HCT116 (cell line): ENCODE measurements around the gene SLAMF7. TPM values are rescaled to one million over a fixed set of nuclear protein-coding genes. Genes with fewer than 3 reads are reported as not detected.

Experiments
- ATAC-seq: fragments of 200-7000 bp; cut with Tn5 transposase; 2 replicates; pipeline ENCODE4 v1.9.1; 2020; ENCODE audit warnings: mild to moderate bottlenecking, moderate library complexity
- BruUV-seq: library from RNA; stranded (reverse); fragments of 400-500 nt; replicated peaks from 2 replicates; lab custom pipeline; 2021; lab: Mats Ljungman, UMichigan
- CTCF ChIA-PET: fragments of 300-600 bp; sonication (Branson Sonifier 250); formaldehyde crosslinking; loops from one replicate; lab custom pipeline; 2021; ENCODE audit warnings: antibody characterized with exemption; lab: Charles Lee
- POLR2A ChIA-PET: fragments of 300-600, 350-600 bp; sonication (Branson Sonifier 250); formaldehyde crosslinking; loops from one replicate; lab custom pipeline; 2021; ENCODE audit warnings: antibody characterized with exemption; lab: Charles Lee
- RAD21 ChIA-PET, 2 experiments: fragments of 300-600 bp; sonication (Branson Sonifier 250); formaldehyde crosslinking; loops; one replicate each; lab custom pipeline; 2023; ENCODE audit warnings: low total read pairs in 2 of 2; ENCODE audit not compliant: uncharacterized antibody in 2 of 2, unreplicated experiment in 2 of 2, low non-redundant PET in 1 of 2; lab: Charles Lee
- DNase-seq: peaks from one replicate; pipeline ENCODE4 v3.0.0-alpha.2; 2010; ENCODE audit warnings: low read depth, low spot score
- H2AFZ ChIP-seq: fragments of 200-600 bp; shearing (Covaris generic), sonication (generic); 2 replicates; pipeline ENCODE4 v1.6.1; 2017; ENCODE audit warnings: low read depth, mixed run types, mixed read lengths, antibody characterized with exemption, low read length; ENCODE audit not compliant: poor library complexity, severe bottlenecking
- H3K27ac ChIP-seq: 2 replicates; pipeline ENCODE4 v1.5.1; 2012; ENCODE audit warnings: low read depth, low read length
- H3K27me3 ChIP-seq: fragments of 200-600 bp; sonication (generic); 2 replicates; pipeline ENCODE4 v1.6.1; 2016; ENCODE audit warnings: mixed run types, low read length, mixed read lengths; ENCODE audit not compliant: insufficient read depth
- H3K36me3 ChIP-seq, 2 experiments: fragments of 200-500 bp in 1 of 2; fragments of 200-600 bp in 1 of 2; sonication (Bioruptor generic) in 1 of 2; sonication (generic) in 1 of 2; 2 replicates each; pipeline versions ENCODE4 v1.5.1 to v1.6.1; 2014 to 2016; ENCODE audit warnings: low read length in 2 of 2, inconsistent platforms in 1 of 2, mixed read lengths in 1 of 2, mixed run types in 1 of 2; ENCODE audit not compliant: insufficient read depth in 2 of 2, control insufficient read depth in 1 of 2
- H3K4me1 ChIP-seq, 2 experiments: fragments of 200-600 bp in 1 of 2; sonication (generic) in 1 of 2; 2 replicates each; pipeline versions ENCODE4 v1.5.1 to v1.6.1; 2012 to 2017; ENCODE audit warnings: low read length in 2 of 2, inconsistent platforms in 1 of 2, mild to moderate bottlenecking in 1 of 2, mixed read lengths in 1 of 2, mixed run types in 1 of 2, moderate library complexity in 1 of 2; ENCODE audit not compliant: insufficient read depth in 2 of 2, control insufficient read depth in 1 of 2
- H3K4me2 ChIP-seq: fragments of 200-600 bp; sonication (generic); 2 replicates; pipeline ENCODE4 v1.6.1; 2017; ENCODE audit warnings: mixed run types, low read length, mixed read lengths
- H3K4me3 ChIP-seq, 2 experiments: fragments of 200-600 bp in 1 of 2; sonication (generic) in 1 of 2; replicated peaks in 1 of 2; 2 replicates each; pipeline ENCODE4 v1.5.1; 2011 to 2016; ENCODE audit warnings: low read length in 2 of 2, control low read depth in 1 of 2, low read depth in 1 of 2, mild to moderate bottlenecking in 1 of 2, mixed read lengths in 1 of 2, mixed run types in 1 of 2
- H3K79me2 ChIP-seq: fragments of 200-600 bp; sonication (generic); 2 replicates; pipeline ENCODE4 v1.6.1; 2017; ENCODE audit warnings: mild to moderate bottlenecking, mixed run types, low read length, moderate library complexity, mixed read lengths; ENCODE audit not compliant: insufficient read depth
- H3K9ac ChIP-seq: fragments of 200-600 bp; sonication (generic); 2 replicates; pipeline ENCODE4 v1.6.1; 2016; ENCODE audit warnings: low read length, mixed read lengths
- H3K9me2 ChIP-seq: fragments of 200-600 bp; sonication (generic), shearing (Covaris generic); 2 replicates; pipeline ENCODE4 v1.6.1; 2017; ENCODE audit warnings: mixed run types, mild to moderate bottlenecking, moderate library complexity; ENCODE audit not compliant: insufficient read depth
- H3K9me3 ChIP-seq, 2 experiments: fragments of 200-500 bp in 1 of 2; fragments of 200-600 bp in 1 of 2; sonication (Bioruptor generic) in 1 of 2; sonication (generic) in 1 of 2; 2 replicates each; pipeline ENCODE4 v1.6.1; 2014 to 2017; ENCODE audit warnings: low read length in 2 of 2, mixed read lengths in 2 of 2, inconsistent platforms in 1 of 2, low read depth in 1 of 2, mild to moderate bottlenecking in 1 of 2, mixed run types in 1 of 2, moderate library complexity in 1 of 2; ENCODE audit not compliant: control insufficient read depth in 1 of 2, insufficient read depth in 1 of 2
- H4K20me1 ChIP-seq: fragments of 200-600 bp; sonication (generic), shearing (Covaris generic); 2 replicates; pipeline ENCODE4 v1.6.1; 2017; ENCODE audit warnings: mixed run types, mild to moderate bottlenecking, moderate library complexity; ENCODE audit not compliant: insufficient read depth
- EZH2phosphoT487 ChIP-seq: fragments of 200-600 bp; IDR thresholded peaks from 2 replicates; pipeline ENCODE4 v1.6.1; 2018; ENCODE audit warnings: antibody characterized with exemption, borderline replicate concordance
- FOSL1 ChIP-seq: IDR thresholded peaks from 2 replicates; pipeline ENCODE4 v1.6.1; 2012; ENCODE audit warnings: low read depth
- RAD21 ChIP-seq: IDR thresholded peaks from 2 replicates; pipeline ENCODE4 v1.6.1; 2012; ENCODE audit warnings: low read depth, mild to moderate bottlenecking
- SIN3A ChIP-seq: IDR thresholded peaks from 2 replicates; pipeline ENCODE4 v1.6.1; 2012; ENCODE audit warnings: low read depth
- TCF7L2 ChIP-seq: IDR thresholded peaks from 2 replicates; pipeline ENCODE4 v1.7.0; 2011; ENCODE audit warnings: borderline replicate concordance, inconsistent platforms; ENCODE audit not compliant: insufficient read depth, insufficient read length; ENCODE audit errors: extremely low read depth
- ZNF274 ChIP-seq: fragments of 200-500 bp; sonication (Bioruptor generic); IDR thresholded peaks from 2 replicates; pipeline ENCODE4 v1.6.1; 2014; ENCODE audit warnings: mild to moderate bottlenecking, low read depth, low read length, inconsistent platforms
- intact Hi-C: fragments of 100-400 bp; cut with micrococcal nuclease; formaldehyde crosslinking; loops from 2 replicates; pipeline ENCODE4 v1.10.0; 2022
- total RNA-seq: library from RNA; stranded (reverse); gene quantifications from one replicate; pipeline ENCODE4 v1.2.1, GENCODE V29; 2021; ENCODE audit not compliant: unreplicated experiment
- TF ChIP-seq, protein P1 (sequence below): IDR thresholded peaks from 2 replicates; pipeline ENCODE4 v1.6.1; 2012
- TF ChIP-seq, protein P2 (sequence below): IDR thresholded peaks from 2 replicates; pipeline ENCODE4 v1.6.1; 2012; ENCODE audit warnings: low read depth

The SLAMF7 gene
- total RNA-seq, 1 experiment from 2014 or later: 0.34 TPM

DNA sequence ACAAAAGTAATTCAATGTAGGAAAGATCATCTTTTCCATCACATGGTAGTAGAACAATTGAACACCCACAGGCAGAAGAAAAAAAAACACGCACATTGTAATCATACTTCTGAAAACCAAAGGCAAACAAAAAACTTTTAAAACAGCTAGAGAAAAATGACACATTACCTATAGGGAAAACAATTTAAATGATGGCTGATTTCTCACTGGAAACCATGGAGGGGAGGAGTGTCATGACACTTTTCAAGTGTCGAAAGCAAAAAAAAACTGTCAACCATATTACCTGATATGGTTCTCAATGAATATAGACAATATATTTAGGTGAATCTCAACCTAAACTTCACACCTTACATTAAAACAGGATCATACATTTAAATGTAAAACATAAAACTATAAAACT lies 776 bp upstream of the SLAMF7 start:
- no peak overlapping the region for H3K4me2 ChIP-seq
- H3K9me2 ChIP-seq: no peaks in the 10 kb centered on the region
- ChIA-PET POLR2A (no interaction called here), RAD21 (no interaction called here), CTCF (interaction anchor here (0.9 to 1.1 kb wide), 3 partner anchors 9 to 23 kb away, joined by 3 read pairs; no protein-coding TSS in a partner anchor)
- no peak for ATAC-seq
- BruUV-seq: no TSS peak
- H4K20me1 ChIP-seq: no peaks in the 10 kb centered on the region
- DNase-seq: no peak
- no peak overlapping the region for H3K9ac ChIP-seq
- H2AFZ ChIP-seq: no peak overlapping the region
- H3K4me3 ChIP-seq: no peak overlapping the region
- peaks cover 0 to 5% of the 10 kb centered on the region in 2 experiments; a peak in 1 of 4 replicates for H3K4me1 ChIP-seq
- no peaks in the 10 kb centered on the region for H3K27me3 ChIP-seq
- H3K9me3 ChIP-seq: no peaks in the 10 kb centered on the region
- H3K36me3 ChIP-seq: no peaks in the 10 kb centered on the region
- no peaks in the 10 kb centered on the region for H3K79me2 ChIP-seq
- intact Hi-C loops: no loop called here
- no peak overlapping the region for H3K27ac ChIP-seq
- TF ChIP-seq RAD21: no peak
- TF ChIP-seq SIN3A: no peak
- TF ChIP-seq FOSL1: no peak
- TF ChIP-seq TCF7L2: no peak
- no peak for TF ChIP-seq ZNF274
- TF ChIP-seq, protein P1, sequence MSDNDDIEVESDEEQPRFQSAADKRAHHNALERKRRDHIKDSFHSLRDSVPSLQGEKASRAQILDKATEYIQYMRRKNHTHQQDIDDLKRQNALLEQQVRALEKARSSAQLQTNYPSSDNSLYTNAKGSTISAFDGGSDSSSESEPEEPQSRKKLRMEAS: no peak
- TF ChIP-seq, protein P2, sequence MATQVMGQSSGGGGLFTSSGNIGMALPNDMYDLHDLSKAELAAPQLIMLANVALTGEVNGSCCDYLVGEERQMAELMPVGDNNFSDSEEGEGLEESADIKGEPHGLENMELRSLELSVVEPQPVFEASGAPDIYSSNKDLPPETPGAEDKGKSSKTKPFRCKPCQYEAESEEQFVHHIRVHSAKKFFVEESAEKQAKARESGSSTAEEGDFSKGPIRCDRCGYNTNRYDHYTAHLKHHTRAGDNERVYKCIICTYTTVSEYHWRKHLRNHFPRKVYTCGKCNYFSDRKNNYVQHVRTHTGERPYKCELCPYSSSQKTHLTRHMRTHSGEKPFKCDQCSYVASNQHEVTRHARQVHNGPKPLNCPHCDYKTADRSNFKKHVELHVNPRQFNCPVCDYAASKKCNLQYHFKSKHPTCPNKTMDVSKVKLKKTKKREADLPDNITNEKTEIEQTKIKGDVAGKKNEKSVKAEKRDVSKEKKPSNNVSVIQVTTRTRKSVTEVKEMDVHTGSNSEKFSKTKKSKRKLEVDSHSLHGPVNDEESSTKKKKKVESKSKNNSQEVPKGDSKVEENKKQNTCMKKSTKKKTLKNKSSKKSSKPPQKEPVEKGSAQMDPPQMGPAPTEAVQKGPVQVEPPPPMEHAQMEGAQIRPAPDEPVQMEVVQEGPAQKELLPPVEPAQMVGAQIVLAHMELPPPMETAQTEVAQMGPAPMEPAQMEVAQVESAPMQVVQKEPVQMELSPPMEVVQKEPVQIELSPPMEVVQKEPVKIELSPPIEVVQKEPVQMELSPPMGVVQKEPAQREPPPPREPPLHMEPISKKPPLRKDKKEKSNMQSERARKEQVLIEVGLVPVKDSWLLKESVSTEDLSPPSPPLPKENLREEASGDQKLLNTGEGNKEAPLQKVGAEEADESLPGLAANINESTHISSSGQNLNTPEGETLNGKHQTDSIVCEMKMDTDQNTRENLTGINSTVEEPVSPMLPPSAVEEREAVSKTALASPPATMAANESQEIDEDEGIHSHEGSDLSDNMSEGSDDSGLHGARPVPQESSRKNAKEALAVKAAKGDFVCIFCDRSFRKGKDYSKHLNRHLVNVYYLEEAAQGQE: no peak
- no peak for TF ChIP-seq EZH2phosphoT487
